Forelimb muscle (tissue), 1 donor: ENCODE data around the gene DCP1B. TPM values are rescaled to one million over a fixed set of nuclear protein-coding genes. Genes with fewer than 3 reads are reported as not detected.

Experiments used
- DNase-seq: peaks from one replicate; pipeline ENCODE4 v3.0.0-alpha.2; 2013; ENCODE audit warnings: low read depth
- polyA plus RNA-seq: library from polyadenylated mRNA; unstranded; fragments of 120-200 nt; gene quantifications from one replicate; pipeline ENCODE4 v1.2.1, GENCODE V29; 2013; ENCODE audit not compliant: insufficient read length

DCP1B gene
- polyA plus RNA-seq, 1 donor, result 13.8 TPM

- no peak for DNase-seq
Observed at GRCh38 chr12:1896964-1897363, 107.3 kb downstream of the DCP1B start.

Other genes with a start within 250 kb of the DCP1B start
- gene LRTM2, start 183.9 kb downstream of the DCP1B start, polyA plus RNA-seq, result 0.81 TPM
- gene CACNA2D4, start 85.8 kb downstream of the DCP1B start, polyA plus RNA-seq, result 2.0 TPM
- gene CACNA1C, start 48.5 kb upstream of the DCP1B start, polyA plus RNA-seq, result 3.2 TPM